ENCODE results near the gene CDK14.

CDK14 gene

DNA sequence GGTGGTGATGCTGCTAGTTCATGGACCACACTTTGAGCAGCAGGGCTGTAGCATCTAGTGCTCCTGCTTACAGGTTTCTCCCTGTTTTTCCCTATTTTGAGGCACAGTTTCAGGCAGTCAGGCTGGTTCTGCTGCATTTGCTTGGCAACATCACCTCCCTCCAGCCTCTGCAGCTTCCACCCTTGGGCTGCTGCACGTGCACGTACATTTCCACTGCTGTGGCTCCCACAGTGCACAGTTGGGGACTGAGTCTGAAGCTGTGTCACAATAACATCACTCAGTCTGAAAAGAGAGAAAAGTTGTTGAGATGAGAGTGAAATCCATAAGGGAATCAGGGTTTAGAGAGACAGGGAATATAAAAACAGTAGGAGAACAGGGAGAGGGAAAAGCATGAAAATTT lies 437.5 kb downstream of the CDK14 start:
- no peak for DNase-seq

DNA sequence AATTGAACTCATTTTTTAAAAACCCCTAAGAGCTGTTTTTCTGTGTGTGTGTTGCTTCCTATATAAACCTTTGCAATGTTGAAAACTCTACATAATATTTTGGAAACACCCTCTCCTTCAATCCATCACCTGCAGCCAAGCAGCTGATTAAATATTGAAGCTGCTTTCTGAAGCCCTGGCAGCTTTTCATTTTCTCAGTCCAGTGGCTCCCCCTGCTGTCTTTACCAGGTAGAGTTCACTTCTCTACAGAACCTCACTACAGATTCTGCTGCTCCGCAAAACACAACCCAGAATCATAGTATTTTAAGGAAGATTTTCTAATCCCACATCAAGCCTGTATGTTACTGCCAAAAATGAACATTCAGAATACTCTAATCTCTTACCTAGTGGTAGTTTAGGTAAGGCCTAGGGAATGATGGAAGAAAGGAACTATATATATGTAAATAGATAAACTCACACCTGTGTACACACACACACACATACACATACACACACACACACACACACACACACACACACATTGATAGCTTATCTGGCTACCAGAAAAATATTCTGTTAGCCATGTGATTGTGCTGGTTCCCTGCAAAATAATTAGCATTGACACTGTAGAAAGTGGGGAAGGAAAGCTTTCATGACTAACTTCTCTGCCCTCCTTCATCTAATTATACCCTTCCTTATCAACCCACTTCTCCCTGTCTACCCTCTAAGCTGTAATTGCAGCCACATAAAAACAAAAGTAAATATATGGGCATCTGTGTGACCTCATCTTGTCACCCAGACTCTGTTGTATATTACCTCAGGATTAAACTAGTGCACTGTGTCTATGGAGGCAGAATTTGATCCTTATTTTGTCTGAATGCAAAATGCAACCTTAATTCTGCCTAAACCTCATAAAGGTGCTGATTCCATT lies 438.6 kb downstream of the CDK14 start:
- DNase-seq, result peak; percentile 3

- DNase-seq, result no peak
These were observed 442.9 kb downstream of the CDK14 start for GRCh38 chr7:91039033-91039432.

DNA sequence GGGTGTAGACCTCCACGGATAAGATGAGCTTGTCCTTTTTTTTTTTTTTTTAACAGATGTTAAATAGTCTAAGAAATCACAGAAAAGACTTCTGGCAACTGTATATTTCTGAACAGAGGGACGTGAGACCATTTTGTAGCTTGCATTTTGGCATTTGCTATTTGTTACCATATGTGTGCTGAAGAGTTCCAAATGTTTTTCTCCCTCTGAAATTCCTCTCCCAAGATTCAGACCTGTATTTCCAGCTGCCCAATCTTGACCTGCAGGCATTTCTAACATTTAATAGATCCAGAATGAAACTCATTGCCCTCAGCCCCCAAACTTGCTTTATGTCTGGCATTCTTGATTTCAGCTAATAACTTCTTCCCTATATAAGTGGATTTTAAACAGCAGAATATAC lies 445.0 kb downstream of the CDK14 start:
- DNase-seq, result no peak

GRCh38 chr7:91041901-91042484 lies 445.9 kb downstream of the CDK14 start:
- DNase-seq, result no peak

DNA sequence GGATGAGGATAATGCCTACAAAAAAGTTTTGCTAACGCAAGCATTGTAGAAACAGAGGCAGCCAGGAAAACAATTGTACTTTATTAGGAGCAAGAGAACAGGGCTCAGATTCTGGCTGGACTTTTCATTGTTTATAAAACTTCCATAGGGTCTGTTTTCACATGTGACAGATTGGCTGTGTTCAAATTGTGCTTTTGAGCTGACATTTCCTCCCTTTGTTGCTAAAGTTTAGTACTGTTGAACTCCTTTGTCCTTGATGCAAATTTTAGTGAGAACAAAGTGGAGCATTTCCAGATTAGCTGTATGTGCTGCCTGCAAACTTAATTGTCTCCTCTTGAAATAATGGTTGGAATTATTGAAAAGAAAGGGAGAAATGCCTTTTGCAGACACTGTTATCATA lies 447.1 kb downstream of the CDK14 start:
- DNase-seq, result no peak

- DNase-seq, result no peak
These were observed 448.0 kb downstream of the CDK14 start for GRCh38 chr7:91043924-91044645.

DNA sequence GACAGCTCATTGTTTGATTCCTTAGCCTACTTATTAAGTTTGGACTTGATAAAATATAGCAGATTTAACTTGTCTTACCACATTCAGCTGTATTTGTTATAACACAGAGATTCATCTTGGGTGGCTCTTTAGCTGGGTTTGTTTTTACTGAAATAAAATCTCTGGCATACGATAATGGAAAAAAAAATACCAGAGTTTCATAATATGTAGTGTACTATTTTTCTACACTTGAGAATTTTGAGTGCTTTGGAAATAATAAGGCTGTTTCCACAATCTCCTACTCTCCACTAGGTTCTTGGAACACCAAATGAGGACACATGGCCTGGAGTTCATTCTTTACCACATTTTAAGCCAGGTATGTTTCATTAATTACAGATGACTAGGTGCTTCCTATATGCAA lies 449.5 kb downstream of the CDK14 start:
- no peak for DNase-seq

- no peak for DNase-seq
These were observed 450.4 kb downstream of the CDK14 start for GRCh38 chr7:91046322-91047089.

GRCh38 chr7:91047636-91048035 lies 451.5 kb downstream of the CDK14 start:
- DNase-seq, result no peak

- DNase-seq, result peak; percentile 11
These were observed 454.6 kb downstream of the CDK14 start for GRCh38 chr7:91050677-91051076.

DNA sequence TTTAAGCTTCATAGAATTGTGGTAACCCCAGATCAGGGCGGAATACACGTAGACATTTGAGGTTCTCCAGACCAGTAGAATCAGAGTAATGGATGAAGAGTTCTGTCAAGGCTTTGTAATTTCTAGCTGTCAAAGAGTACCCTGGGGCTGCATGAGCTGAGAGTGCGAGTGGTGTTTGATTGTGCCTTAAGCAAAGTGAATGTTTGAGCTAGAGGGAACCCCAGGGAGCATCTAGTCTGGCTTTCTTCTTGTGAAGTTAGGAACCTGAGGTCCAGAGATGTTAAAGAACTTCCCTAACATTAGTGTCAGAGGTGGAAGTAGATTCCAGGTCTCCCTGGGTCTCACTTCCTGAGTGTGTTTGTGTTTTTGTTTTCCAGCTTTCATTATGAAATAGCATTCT lies 455.8 kb downstream of the CDK14 start:
- DNase-seq, result no peak

GRCh38 chr7:91054374-91054773 lies 458.3 kb downstream of the CDK14 start:
- DNase-seq, result no peak

- DNase-seq, result no peak
These were observed 459.1 kb downstream of the CDK14 start for GRCh38 chr7:91055219-91055618.

DNA sequence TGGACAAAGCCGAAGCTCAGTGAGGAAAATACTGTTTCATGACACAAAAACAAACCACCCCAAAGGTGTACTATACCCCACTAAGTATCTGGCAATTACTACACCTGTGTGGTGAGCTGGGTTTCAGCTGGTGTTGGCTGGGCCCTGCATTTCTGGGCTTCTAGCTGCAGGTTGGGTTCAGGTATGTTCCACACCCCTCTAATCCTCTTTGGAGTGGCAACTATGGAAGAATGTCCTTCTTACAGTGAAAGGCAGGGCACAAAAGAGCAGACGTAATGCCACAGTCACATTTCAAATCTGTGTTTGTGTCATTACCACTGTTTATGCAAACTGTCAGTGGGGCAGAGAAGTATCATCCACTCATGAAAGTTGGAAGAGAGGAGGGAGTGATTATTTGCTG lies 466.6 kb downstream of the CDK14 start:
- DNase-seq, result no peak

DNA sequence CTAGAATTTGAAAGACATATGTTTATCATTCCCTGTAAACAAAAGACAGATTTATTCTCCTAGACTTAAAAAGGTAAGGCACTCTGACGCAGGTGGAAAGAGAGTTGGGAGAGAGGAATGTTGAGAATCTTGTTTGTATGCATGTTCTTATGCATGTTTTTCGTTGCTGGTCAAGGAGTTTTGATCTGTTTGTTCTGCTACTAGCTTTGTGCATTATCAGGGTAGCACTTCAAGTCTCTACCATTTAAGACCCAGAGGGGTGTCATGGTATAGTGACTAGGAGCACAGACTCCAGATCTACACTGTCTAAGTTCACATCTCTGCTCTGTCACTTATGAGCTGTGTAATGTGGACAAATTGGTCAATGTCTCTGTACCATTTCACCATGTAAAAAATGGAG lies 467.9 kb downstream of the CDK14 start:
- DNase-seq, result no peak

- DNase-seq, result no peak
These were observed 468.8 kb downstream of the CDK14 start for GRCh38 chr7:91064938-91065337.

- DNase-seq, result no peak
These were observed 470.5 kb downstream of the CDK14 start for GRCh38 chr7:91066627-91067026.

GRCh38 chr7:91067242-91067641 lies 471.1 kb downstream of the CDK14 start:
- DNase-seq, result no peak

DNA sequence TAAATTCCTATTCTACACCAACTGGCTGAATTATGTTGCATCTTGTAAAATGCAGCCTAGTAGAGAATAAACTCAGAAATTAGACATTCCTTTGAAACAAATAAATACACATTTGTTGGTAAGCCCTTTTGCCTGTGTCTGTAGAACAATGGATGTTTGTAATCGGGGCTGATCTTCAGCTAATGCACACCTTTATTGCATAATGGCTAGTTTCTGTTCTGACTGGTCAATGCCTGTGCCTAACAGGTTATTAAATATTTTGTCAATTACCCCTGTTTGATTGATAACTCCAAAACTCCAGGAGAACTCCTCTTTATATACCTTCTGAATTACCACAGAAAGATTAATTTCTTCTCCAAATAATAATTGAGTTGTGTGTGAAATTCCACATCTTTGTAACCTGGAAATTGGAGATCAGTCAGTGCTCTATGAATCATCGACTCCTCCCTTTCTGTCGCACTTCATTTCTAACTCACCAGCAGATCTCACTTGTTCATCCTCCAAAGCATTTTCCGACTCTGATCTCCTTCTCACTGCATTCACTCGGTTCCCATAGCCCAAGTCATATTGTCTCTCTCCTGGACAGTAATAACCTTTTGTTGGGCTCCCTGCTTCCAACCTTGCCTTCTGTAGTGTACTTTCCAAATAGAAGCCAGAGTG lies 472.1 kb downstream of the CDK14 start:
- DNase-seq, result no peak

DNA sequence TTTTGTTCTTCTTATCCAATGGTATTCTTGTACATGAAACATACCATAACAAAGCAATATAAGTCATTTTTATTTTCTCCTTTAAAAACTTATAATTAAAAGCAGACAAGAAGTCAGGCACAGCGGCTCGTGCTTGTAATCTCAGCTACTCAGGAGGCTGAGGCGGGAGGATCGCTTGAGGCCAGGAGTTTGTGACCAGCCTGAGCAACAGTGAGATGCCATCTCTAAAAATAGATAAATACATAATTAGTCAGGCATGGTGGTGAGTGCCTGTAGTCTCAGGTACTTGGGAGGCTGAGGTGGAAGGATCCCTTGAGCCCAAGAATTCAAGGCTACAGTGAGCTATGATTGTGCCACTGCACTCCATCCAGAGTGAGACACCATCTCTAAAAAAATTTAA lies 473.0 kb downstream of the CDK14 start:
- no peak for DNase-seq

DNA sequence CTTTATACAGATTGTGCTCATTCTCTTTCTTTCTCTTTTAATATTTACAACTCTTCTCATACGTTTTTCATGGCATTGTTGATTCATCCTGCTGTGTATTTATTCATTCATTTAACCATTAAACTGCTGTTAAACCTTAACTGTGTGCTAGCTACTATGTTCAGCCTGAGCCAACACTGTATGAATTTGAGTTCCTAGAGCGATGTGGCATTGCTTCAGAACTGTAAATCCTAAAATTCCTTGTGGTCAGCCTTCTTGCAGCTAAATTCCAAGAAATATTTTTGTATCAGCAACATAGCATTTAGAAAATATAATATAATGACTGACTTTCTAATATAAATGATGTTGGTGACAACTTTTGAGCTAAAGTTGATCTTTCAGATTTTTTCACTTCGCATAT lies 483.4 kb downstream of the CDK14 start:
- no peak for DNase-seq

GRCh38 chr7:91080351-91080750 lies 484.2 kb downstream of the CDK14 start:
- no peak for DNase-seq

Measured in CD4-positive, alpha-beta T cell treated with Interleukin-21 for 1 hour (primary cell).